Activated CD8-positive, alpha-beta memory T cell treated with anti-CD3 and anti-CD28 coated beads, Interleukin-2, amount 50 U/mL, for 24 hours (primary cell): ENCODE data around the gene AMBRA1.

Source experiments
- DNase-seq: peaks from one replicate; pipeline ENCODE4 v3.0.0-alpha.2; 2020; ENCODE audit errors: extremely low read depth

AMBRA1 gene

GRCh38 chr11:46402957-46403902, 190.6 kb downstream of the AMBRA1 start:
- no peak for DNase-seq

GRCh38 chr11:46397526-46397925, 196.3 kb downstream of the AMBRA1 start:
- no peak for DNase-seq

GRCh38 chr11:46393759-46394158, 200.1 kb downstream of the AMBRA1 start:
- no peak for DNase-seq

- DNase-seq: no peak
Observed at GRCh38 chr11:46393231-46393616, 200.6 kb downstream of the AMBRA1 start.

GRCh38 chr11:46392421-46393230, 201.2 kb downstream of the AMBRA1 start:
- DNase-seq: no peak

- DNase-seq: no peak
Observed at GRCh38 chr11:46391578-46392420, 202.0 kb downstream of the AMBRA1 start, which contains the start of gene CHRM4. CHRM4 (minus strand) TSS chr11:46391776; CDS start chr11:46386557, 5,219 bp downstream.

GRCh38 chr11:46391186-46391577, 202.6 kb downstream of the AMBRA1 start:
- no peak for DNase-seq

GRCh38 chr11:46390331-46391171, 203.3 kb downstream of the AMBRA1 start:
- DNase-seq: no peak

GRCh38 chr11:46389450-46390330, 204.1 kb downstream of the AMBRA1 start:
- no peak for DNase-seq

- no peak for DNase-seq
Observed at GRCh38 chr11:46388619-46389449, 205.0 kb downstream of the AMBRA1 start.

GRCh38 chr11:46387919-46388618, 205.8 kb downstream of the AMBRA1 start:
- no peak for DNase-seq

- DNase-seq: no peak
Observed at GRCh38 chr11:46387456-46387855, 206.4 kb downstream of the AMBRA1 start.

GRCh38 chr11:46386674-46387073, 207.1 kb downstream of the AMBRA1 start:
- DNase-seq: no peak

- DNase-seq: no peak
Observed at GRCh38 chr11:46386005-46386578, 207.7 kb downstream of the AMBRA1 start.

GRCh38 chr11:46385169-46386004, 208.4 kb downstream of the AMBRA1 start:
- no peak for DNase-seq

GRCh38 chr11:46383974-46384701, 209.7 kb downstream of the AMBRA1 start:
- DNase-seq: no peak
